ENCODE data around the gene NAV2.

Gene NAV2

GRCh38 chr11:19744130-19744529 is 31.5 kb downstream of the NAV2 start:
- Histone ChIP-seq H3K4me1 (peaks cover 3 to 65% (median 24%) of the 10 kb centered on the region in 4 donors), H3K36me3 (peaks cover 0 to 6% (median 0%) of the 10 kb centered on the region in 3 donors), H3K4me3 (no peak overlapping the region), H3K27ac (peak overlapping the region in 1 of 2 donors; percentile 10), H3K9me3 (no peaks in the 10 kb centered on the region), H3K27me3 (no peaks in the 10 kb centered on the region)
- TF ChIP-seq CTCF (IDR thresholded peaks at IDR 0.05): no peak
- DNase-seq: no peak
- intact Hi-C loops (cut with DNase I; ENCODE audit: low total_unique reads): loop anchor here (10.0 kb wide), 1 partner anchor 161 kb away; no protein-coding TSS in a partner anchor

GRCh38 chr11:19746086-19746485 is 33.4 kb downstream of the NAV2 start:
- intact Hi-C loops (cut with DNase I; ENCODE audit: low total_unique reads): loop anchor here (10.0 kb wide), 1 partner anchor 159 kb away; no protein-coding TSS in a partner anchor
- Histone ChIP-seq H3K27me3 (no peaks in the 10 kb centered on the region), H3K4me3 (no peak overlapping the region), H3K9me3 (no peaks in the 10 kb centered on the region), H3K36me3 (peaks cover 0 to 10% (median 6%) of the 10 kb centered on the region in 3 donors), H3K27ac (no peak overlapping the region), H3K4me1 (peaks cover 3 to 53% (median 15%) of the 10 kb centered on the region in 4 donors)
- no peak for DNase-seq
- TF ChIP-seq CTCF (IDR thresholded peaks at IDR 0.05): no peak

GRCh38 chr11:19747634-19748033 is 35.0 kb downstream of the NAV2 start:
- Histone ChIP-seq H3K4me1 (peaks cover 0 to 41% (median 8%) of the 10 kb centered on the region in 4 donors), H3K27me3 (no peaks in the 10 kb centered on the region), H3K36me3 (peaks cover 0 to 12% (median 6%) of the 10 kb centered on the region in 3 donors), H3K9me3 (no peaks in the 10 kb centered on the region), H3K27ac (peak overlapping the region in 1 of 2 donors; percentile 10), H3K4me3 (no peak overlapping the region)
- peak in 1 of 2 donors; percentile 24 for DNase-seq
- no peak for TF ChIP-seq CTCF (IDR thresholded peaks at IDR 0.05)
- intact Hi-C loops (cut with DNase I; ENCODE audit: low total_unique reads): loop anchor here (10.0 kb wide), 1 partner anchor 157 kb away; no protein-coding TSS in a partner anchor

- H3K4me1 ChIP-seq: peaks cover 0 to 49% (median 5%) of the 10 kb centered on the region in 4 donors
- intact Hi-C loops (cut with DNase I; ENCODE audit: low total_unique reads): no loop called here
- no peak for DNase-seq
- H3K4me3 ChIP-seq: no peak overlapping the region
- TF ChIP-seq CTCF (IDR thresholded peaks at IDR 0.05): no peak
- H3K36me3 ChIP-seq: peaks cover 0 to 19% (median 10%) of the 10 kb centered on the region in 3 donors
- H3K27me3 ChIP-seq: no peaks in the 10 kb centered on the region
- H3K9me3 ChIP-seq: no peaks in the 10 kb centered on the region
- H3K27ac ChIP-seq: no peak overlapping the region
These were observed 38.4 kb downstream of the NAV2 start for GRCh38 chr11:19751055-19751454.

GRCh38 chr11:19753451-19754106 is 40.9 kb downstream of the NAV2 start:
- no peak overlapping the region for H3K27ac ChIP-seq
- intact Hi-C loops (cut with DNase I; ENCODE audit: low total_unique reads): no loop called here
- no peaks in the 10 kb centered on the region for H3K9me3 ChIP-seq
- H3K4me3 ChIP-seq: no peak overlapping the region
- H3K27me3 ChIP-seq: no peaks in the 10 kb centered on the region
- peaks cover 0 to 19% (median 14%) of the 10 kb centered on the region in 3 donors for H3K36me3 ChIP-seq
- TF ChIP-seq CTCF (IDR thresholded peaks at IDR 0.05): no peak
- no peak for DNase-seq
- H3K4me1 ChIP-seq: peaks cover 0 to 60% (median 26%) of the 10 kb centered on the region in 4 donors
